SH-SY5Y (cell line): ENCODE data around the gene SIAH3.

Experiments used
- GATA2 ChIP-seq: IDR thresholded peaks from 2 replicates; pipeline ENCODE4 v1.6.1; 2011; ENCODE audit warnings: mild to moderate bottlenecking, low read depth, low read length
- GATA3 ChIP-seq: IDR thresholded peaks from 2 replicates; pipeline ENCODE4 v1.6.1; 2011; ENCODE audit warnings: low read depth, mild to moderate bottlenecking, low read length, moderate library complexity

DNA sequence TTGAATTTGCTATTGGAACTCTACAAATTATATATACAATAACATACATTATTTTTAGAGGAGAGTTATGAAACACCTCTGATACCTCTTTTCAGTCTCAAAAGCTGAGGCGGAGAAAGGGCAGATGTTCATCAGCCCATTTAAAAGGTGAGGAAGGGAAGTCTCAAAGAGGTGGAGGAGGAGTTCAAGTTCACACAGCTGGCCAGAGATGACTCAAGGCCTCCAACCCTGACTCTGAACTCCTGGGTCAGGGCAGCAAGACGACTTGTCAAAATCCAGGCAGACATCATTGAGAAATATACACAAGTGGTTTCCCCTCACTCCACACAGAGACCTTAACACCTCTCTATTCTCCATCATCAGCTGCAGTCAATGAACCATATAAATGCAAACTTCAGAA is 2.1 kb downstream of the SIAH3 start:
- no peak for TF ChIP-seq GATA2
- no peak for TF ChIP-seq GATA3
